ENCODE data around the gene SLX1A. TPM values are rescaled to one million over a fixed set of nuclear protein-coding genes. Genes with fewer than 3 reads are reported as not detected.
"Not testable (repeated sequence)": the region's sequence is repeated elsewhere in the genome, so short reads cannot be mapped to it uniquely, and the experiment has no call there.

SLX1A gene
- total RNA-seq, 1 experiment from 2014 or later = 24.7 TPM

DNA sequence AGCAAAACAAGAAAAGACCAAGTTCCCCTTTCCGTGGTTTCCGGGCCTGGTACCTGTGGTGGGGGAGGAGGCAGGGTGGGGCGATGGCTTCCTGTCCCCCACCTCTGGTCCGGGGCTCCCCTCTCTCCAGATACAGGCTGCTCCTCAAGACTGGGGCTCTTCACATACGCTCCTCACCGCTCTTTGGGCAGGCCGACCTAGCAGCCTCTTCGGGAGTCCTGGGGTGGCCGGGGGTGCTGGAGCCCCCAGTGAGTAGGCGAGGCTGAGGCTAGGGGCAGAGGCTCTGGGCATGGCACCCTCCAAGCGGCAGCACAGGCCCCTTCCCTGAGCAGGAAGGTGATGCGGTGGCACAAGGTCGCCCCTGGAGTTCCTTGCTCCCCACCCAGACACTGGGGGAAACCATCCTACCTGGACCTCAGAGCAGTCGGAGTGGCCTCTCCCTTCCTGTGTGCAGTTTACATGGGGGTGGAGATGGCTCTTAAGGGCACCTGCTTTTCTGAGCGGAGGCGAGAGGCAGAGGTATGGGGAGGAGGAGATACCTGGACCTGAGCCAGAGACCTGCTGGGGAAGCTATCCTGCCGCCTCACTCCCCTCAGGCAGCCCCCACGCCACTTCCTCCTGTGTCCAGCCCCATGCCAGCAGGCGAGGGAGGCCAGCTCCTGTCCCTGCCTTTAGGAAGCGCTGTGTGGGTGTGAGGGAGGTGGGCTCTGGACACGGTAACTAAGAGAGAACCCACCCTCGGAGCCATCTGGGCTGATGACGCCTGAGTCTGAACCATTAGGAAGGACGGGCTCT is 9.4 kb upstream of the SLX1A start:
- DNase-seq (ENCODE audit: low spot score) = no peak

DNA sequence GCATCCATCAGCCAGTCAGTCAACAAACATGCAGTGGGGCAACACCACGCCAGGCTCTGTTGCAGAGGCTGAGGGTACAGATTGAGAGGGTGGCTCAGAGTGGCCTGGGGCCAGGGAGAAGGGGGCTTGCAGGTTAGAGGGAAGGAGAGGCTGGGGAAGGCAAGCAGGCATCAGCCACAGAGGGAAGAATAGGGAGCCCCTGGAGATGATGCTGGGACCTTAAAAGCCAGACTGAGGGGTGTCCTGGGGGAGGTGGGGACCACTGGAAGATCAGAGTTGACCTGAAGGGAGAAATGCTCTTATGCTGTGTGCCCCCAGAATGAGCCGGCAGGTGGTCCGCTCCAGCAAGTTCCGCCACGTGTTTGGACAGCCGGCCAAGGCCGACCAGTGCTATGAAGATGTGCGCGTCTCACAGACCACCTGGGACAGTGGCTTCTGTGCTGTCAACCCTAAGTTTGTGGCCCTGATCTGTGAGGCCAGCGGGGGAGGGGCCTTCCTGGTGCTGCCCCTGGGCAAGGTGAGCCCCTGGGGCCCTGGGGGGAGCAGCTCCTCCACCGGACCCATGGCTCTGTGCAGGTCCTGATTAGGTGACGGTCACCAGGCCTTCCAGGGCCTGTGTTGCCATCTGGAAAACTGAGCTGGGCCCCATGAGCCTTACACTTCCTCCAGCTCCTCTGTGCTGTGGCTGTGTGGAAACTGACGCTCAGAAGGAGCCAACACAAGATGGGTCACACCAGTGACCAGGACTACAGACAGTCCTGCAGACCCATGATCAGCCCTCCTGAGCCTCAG is 8.6 kb upstream of the SLX1A start:
- no peak for DNase-seq (ENCODE audit: low spot score)

DNA sequence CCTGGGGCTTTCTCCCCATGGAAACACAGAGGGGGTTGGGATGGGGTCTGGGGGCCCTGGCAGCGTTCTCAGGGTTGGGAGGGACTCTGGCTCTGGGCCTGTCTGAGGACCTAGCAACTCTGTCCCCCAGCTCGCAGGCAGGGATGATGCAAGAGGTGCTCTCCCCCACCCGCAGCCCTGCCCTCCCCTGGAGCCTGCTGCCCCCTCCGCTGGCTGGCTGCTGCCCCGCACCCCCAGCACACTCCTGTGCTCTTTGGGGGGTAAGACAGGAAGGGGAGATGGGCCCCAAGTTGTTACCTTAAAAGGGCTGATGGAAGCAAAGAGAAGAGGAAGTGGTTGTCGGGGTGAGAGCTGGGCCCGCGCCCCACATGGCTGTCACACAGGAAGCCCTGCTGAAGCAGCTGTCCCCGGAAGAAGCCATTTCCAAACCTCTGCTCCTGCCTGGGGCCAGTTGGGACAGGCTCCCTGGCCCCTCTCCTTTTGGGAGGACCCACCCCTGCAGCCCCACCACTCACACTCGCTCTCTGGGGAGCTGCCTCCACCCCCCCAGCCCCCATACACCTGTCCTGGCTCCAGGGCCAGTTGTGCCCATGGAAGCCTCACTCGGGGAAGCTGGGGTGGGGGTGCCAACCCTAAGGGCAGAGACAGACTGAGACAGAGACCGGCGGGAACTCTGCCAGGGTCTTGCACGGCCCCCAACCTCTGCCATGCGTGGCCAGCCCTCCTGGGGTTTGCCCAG is 7.8 kb upstream of the SLX1A start:
- DNase-seq (ENCODE audit: low spot score) = no peak

DNA sequence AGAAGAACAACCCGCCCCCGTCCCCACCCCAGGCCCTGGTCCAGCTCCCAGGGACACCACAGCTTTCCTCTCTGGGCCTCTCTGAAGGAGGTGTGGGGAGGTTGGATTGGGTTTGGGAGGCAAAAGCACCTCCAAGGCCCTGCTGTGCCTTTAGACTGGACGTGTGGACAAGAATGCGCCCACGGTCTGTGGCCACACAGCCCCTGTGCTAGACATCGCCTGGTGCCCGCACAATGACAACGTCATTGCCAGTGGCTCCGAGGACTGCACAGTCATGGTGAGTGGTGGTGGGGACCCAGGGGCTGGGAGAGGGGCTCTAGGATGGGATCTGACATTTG is 7.3 kb upstream of the SLX1A start:
- no peak for DNase-seq (ENCODE audit: low spot score)

DNA sequence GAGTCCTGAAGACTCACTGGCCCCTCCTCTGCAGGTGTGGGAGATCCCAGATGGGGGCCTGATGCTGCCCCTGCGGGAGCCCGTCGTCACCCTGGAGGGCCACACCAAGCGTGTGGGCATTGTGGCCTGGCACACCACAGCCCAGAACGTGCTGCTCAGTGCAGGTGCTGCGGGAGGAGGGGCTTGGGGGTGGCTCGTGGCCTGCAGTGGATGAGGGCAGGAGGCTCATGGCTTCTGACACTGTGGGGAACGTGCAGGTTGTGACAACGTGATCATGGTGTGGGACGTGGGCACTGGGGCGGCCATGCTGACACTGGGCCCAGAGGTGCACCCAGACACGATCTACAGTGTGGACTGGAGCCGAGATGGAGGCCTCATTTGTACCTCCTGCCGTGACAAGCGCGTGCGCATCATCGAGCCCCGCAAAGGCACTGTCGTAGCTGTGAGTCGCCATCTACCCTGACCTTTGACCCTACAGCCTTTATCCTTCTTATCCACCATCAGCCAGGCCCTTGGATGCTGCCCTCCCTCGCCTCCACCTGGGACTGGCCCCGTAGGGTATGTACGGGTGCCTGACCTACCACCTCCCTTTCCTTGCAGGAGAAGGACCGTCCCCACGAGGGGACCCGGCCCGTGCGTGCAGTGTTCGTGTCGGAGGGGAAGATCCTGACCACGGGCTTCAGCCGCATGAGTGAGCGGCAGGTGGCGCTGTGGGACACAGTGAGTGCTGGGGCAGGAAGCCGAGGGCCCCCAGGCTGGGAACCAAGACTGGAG is 6.7 kb upstream of the SLX1A start:
- DNase-seq (ENCODE audit: low spot score) = no peak

DNA sequence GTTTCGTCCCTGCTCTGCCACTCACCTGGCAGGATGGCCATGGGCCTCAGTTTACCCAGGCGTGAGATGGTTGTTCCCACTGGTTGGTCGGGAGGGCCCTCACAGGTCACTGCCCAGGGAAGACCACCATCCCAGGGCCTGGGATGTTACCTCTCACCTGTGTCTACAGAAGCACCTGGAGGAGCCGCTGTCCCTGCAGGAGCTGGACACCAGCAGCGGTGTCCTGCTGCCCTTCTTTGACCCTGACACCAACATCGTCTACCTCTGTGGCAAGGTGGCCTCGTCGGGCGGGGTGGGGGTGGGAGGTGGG is 6.2 kb upstream of the SLX1A start:
- DNase-seq (ENCODE audit: low spot score) = no peak

DNA sequence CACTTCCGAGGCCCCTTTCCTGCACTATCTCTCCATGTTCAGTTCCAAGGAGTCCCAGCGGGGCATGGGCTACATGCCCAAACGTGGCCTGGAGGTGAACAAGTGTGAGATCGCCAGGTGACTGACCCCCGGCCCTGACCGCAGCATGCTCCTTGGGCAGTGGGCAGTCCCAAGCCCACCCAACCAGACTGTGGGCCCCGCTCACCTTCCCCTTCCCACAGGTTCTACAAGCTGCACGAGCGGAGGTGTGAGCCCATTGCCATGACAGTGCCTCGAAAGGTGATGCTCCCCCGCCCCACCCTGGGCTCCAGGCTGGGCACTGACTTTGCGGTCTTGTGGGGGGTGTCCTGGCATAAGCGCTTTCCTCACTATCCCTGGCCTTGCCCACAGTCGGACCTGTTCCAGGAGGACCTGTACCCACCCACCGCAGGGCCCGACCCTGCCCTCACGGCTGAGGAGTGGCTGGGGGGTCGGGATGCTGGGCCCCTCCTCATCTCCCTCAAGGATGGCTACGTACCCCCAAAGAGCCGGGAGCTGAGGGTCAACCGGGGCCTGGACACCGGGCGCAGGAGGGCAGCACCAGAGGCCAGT is 5.6 kb upstream of the SLX1A start:
- DNase-seq (ENCODE audit: low spot score) = no peak

DNA sequence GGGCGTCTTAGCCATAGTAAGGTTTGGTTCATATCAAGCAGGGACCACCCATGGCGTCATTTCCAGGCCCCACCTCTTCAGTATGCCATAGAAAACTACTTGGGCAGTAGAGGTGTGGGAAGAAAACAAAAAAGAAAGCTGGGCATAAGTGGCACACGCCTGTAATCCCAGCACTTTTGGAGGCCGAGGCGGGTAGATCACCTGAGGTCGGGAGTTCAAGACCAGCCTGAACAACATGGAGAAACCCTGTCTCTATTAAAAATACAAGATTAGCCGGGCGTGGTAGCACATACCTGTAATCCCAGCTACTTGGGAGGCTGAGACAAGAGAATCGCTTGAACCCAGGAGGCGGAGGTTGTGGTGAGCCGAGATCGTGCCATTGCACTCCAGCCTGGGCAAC is 2.5 kb upstream of the SLX1A start:
- DNase-seq (ENCODE audit: low spot score) = not testable (repeated sequence)

DNA sequence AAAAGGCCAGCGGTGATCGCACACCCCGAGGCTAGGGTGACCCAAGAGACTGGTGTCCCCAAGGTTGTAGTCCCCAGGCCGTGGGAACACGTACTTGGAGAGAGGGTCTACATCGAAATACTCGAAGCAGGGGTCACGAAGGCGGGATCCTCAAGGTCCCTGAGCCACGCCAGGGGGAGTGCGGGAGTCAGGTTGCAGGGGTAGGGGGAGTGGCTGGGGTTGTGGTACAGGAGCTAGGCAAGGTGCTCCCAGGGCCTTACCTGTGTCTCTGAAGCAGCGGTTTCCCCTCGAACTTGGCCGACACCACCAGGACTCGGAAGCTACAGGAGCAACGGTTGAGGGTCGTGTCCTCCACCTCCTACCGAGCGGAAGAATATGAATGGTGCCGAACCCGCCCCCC is 577 bp upstream of the SLX1A start:
- not testable (repeated sequence) for DNase-seq (ENCODE audit: low spot score)

DNA sequence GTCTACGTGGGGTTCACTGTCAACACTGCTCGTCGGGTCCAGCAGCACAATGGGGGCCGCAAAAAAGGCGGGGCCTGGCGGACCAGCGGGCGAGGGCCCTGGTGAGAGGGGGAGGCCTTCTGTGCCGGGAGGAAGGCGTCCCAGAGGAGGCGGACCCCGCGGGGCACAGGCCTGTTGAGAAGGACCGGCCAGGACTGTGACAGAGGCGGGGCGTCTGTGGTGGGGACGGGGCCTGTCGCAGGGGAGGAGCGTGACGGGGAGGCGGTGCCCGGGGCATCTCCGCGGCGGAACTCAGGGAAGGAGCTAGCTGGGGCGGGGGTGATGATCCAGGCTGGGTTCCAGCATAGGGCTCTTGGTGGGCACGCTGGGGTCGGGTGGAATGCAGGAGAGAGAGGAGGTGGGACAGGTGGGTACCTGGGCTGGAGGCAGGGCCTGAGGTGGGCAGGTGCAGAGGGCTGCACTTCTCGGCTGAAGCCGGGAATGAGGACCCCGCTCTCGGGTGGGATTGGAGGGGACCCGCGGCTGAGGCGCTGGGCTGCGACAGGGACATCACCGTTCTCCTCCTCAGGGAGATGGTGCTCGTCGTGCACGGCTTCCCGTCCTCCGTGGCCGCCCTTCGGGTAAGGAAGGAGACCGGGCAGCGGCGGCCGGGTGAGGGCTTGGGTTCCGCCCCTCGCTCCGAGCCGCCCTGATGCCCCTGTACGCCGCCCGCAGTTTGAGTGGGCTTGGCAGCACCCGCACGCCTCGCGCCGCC is 674 bp downstream of the SLX1A start:
- not testable (repeated sequence) for DNase-seq (ENCODE audit: low spot score)

DNA sequence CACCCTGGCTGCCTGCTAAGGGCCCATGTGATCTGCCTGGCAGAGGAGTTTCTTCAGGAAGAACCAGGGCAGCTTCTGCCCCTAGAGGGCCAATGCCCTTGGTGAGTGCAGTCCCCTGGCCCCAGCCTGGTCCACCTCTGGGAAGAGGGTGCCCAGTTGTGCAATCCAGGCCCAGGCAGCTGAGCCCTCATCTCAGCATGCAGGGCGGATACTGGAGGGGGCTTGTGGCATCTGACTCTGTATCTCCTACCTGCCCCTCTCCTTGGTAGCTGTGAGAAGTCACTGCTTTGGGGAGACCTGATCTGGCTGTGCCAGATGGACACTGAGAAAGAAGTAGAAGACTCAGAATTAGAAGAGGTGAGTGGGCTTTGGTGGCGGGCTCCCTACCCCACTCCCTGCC is 3.3 kb downstream of the SLX1A start:
- DNase-seq (ENCODE audit: low spot score) = not testable (repeated sequence)

DNA sequence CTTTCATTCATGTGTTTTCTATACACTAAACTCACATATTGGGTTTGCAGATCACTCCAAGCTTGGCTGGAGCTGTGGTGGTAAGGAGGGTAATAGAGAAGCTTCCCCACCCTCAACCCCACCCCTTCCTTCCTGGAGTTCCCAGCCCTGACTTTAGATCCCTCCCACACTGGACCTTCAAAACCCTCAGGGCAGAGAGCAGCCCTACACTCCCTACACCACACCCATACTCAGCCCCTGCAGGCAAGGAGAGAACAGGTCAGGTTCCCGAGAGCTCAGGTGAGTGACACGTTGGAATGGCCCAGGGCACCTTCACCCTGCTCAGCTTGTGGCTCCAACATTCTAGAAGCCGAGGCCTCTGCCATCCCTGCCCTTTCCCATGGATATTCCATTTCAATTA is 5.4 kb downstream of the SLX1A start, which contains the start of gene SULT1A3:
Gene SULT1A3, plus strand, starts transcription at position 207 of the 400 bp plus-strand sequence. CDS start 1,474 bp downstream, outside the sequence.
- not testable (repeated sequence) for DNase-seq (ENCODE audit: low spot score)

DNA sequence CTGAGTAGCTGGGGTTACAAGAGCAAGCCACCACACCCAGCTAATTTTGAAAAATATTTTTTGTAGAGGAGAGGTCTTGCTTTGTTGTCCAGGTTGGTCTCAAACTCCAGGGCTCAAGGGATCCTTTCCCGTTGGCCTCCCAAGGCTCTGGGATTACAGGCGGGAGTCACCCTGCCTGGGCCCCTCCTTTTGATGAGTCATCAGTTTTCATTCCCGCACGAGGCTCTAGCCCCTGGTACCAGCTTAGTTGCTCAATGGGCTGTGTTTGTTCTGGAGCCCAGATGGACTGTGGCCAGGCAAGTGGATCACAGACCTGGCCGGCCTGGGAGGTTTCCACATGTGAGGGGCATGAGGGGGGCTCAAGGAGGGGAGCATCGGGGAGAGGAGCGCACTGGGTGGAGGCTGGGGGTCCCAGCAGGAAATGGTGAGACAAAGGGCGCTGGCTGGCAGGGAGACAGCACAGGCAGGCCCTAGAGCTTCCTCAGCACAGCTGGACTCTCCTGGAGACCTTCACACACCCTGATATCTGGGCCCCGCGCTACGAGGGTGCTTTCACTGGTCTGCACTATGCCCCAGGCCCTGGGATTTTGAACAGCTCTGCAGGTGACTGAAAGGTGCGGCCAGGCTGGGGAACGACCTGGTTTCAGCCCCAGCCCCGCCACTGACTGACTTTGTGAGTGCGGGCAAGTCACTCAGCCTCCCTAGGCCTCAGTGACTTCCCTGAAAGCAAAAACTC is 6.1 kb downstream of the SLX1A start:
- DNase-seq (ENCODE audit: low spot score) = not testable (repeated sequence)

DNA sequence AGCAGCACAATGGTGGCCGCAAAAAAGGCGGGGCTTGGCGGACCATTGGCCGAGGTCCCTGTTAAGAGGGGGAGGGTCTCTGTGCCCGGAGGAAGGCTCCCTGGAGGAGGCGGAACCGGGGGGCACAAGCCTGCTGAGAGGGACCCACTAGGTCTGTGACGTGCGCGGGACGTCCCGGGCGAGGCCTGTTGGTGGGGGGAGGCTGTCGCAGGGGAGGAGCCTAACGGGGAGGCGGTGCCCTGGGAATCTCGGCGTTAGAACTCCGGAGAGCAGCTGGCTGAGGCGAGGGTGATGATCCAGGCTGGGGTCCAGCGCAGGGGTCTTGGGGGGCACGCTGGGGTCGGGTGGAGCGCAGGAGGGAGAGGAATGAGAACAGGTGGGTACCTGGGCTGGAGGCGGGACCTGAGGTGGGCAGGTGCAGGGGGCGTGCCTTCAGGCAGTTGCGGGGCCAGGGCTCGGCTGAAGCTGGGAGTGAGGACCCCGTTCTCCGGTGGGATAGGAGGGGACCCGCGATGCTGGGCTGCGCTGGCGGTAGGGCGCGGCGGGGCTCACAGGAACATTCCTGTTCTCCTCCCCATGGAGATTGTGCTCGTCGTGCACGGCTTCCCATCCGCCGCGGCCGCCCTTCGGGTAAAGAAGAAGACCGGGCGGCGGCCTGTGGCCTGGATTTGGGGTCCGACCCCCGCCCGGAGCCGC is 12.0 kb downstream of the SLX1A start:
- not testable (repeated sequence) for DNase-seq (ENCODE audit: low spot score)

DNA sequence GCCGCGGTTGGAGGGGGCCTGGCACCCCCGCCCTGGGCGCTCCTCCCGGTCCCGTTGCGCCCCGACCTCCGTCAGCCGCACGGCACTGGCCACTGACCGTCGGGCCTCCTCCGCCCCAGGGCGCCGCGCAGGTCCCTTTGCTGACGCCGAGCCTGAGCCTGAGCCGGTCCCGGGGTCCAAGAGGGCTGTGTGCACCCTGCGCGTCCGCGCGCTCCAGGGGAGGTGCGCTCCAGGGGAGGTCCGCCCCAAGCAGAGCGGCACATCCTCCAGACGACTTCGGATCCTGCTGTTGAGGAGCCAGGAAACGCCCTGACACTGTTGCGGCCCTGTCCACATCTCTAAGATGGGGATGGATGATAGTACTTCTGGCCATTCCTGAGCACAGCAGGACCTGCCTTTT is 12.6 kb downstream of the SLX1A start:
- DNase-seq (ENCODE audit: low spot score) = not testable (repeated sequence)

DNA sequence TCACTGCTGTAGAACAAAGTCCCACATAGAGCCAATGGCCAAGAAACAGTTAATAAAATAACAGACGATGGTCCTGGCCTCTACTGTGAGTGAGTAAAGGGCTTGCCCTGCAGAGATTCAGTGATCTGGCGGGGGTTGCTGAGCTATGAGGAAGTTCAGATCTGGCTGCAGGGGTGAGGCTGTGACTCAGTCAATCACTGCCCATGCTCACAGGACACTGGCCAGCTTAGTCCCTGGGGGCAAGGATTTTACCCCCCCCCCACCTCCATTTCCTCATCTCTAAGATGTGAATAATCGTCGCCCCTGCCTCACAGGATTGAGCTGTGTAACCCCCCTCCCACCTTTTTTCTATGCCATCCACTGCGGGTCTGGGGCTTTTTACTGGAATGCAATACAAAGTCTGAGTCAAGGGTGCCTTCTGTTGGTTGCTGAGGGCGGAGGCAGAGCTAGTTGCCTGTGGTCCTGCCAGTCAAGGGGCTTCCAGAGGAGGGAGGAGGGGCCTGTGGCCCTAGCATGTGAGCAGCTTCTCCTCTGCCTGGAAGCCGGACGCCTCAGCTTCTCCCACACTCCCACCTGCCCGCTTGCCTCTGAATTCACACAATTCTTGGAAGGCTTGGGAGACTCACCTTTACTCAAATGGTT is 13.5 kb downstream of the SLX1A start:
- DNase-seq (ENCODE audit: low spot score) = not testable (repeated sequence)

DNA sequence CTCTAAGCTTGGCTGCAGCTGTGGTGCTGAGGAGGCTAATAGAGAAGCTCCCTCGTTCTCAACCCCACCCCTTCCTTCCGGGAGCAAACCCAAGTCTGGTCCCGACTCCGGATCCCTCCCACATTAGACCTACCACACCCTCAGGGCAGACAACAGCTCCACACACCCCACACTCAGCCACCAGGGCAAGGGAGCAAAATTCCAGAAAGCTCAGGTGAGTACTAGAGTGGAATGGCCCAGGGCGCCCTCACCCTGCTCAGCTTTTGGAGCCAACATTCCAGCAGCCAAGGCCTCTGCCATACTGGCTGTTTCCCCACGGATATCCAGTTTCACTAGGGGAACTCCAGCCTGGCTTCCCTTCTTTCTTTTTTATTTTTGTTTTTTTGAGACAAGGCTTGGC is 15.4 kb downstream of the SLX1A start:
- DNase-seq (ENCODE audit: low spot score) = not testable (repeated sequence)

DNA sequence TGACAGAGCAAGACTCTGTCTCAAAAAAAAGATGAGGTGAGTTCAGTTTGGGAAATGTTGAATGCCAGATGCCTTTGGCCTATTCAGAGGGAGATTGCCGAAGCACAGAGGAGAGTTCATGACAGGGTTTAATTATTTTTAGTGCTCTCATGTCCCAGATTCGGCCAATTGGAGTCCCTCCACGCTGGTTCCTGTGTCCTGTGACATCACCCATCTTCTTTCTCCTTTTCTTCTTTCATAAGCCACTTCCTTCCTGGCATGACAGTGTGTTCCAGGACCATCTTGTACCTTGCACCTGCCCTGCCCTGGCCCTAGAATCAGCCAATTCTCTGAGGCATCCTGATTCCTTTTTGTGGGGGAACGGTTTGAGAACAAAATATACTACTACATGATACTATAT is 17.7 kb downstream of the SLX1A start:
- DNase-seq (ENCODE audit: low spot score) = not testable (repeated sequence)

DNA sequence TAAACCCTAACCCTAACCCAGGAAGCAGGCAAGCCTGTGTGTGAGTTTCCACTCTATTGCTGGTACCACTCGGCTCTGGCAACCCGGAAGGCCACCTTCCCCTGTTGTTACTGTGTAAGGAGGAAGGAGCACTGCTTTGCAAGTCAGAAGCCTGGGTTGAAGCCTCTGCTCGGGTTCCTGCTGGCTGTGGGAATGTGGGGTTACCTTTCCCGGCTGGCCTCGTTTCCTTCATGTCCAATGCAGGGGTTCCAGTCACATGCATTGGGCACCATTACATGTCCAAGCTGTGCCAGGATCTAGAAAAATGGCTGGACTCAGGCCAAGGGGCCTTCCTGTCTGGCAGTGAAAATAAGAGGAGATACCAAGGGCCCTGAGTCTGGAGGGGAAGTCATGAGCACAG is 23.4 kb downstream of the SLX1A start:
- DNase-seq (ENCODE audit: low spot score) = not testable (repeated sequence)
